Esophagus muscularis mucosa (tissue), 3 donors: ENCODE results near the gene TMEM198.

Experiments
- EP300 ChIP-seq: sonication (generic); formaldehyde crosslinking; IDR thresholded peaks from one replicate; pipeline ENCODE4 v1.6.1; 2017; ENCODE audit warnings: antibody characterized with exemption
- TF ChIP-seq, protein P1 (sequence below), 3 experiments: fragments of 200-600 bp in 2 of 3; fragments of 450-650 bp in 1 of 3; sonication (generic) in 2 of 3; IDR thresholded peaks; one replicate each; pipeline ENCODE4 v1.5.1; 2017 to 2019; ENCODE audit warnings: antibody characterized with exemption in 3 of 3, mild to moderate bottlenecking in 2 of 3, moderate library complexity in 1 of 3

DNA sequence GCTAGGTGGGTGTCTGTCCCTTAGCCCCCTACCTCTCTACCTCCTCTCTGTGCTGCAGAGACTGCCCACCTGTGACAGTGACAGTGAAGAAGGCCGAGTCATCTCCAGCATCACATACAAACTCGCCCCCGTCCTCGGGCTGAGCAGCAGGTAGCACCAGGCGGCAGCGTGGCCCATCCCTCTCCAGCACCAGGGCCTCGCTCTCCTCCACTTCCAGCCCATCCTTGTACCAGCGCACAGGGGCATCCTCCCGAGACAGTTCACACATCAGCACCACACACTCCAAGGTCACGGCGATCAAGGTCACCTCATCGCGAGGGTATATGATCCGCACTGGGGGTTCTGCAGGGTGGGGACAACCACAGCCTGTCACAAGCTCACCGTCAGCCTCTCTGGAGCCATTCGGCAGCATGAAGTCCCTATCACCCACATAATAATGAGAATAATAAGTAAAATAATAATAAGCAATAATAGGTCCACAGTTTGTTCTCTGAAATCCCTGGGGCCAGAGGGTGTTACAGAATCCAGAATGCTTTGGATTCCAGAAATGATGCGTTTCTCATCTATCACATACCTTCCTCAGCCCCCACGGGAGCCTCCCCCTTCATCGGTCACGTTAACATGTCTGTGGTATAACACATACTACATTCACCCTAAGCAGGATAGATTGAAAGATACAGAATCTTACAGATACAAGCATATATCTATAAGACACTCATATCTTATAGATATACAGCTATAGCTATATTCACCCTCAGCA is 15.5 kb downstream of the TMEM198 start:
- TF ChIP-seq, protein P1, sequence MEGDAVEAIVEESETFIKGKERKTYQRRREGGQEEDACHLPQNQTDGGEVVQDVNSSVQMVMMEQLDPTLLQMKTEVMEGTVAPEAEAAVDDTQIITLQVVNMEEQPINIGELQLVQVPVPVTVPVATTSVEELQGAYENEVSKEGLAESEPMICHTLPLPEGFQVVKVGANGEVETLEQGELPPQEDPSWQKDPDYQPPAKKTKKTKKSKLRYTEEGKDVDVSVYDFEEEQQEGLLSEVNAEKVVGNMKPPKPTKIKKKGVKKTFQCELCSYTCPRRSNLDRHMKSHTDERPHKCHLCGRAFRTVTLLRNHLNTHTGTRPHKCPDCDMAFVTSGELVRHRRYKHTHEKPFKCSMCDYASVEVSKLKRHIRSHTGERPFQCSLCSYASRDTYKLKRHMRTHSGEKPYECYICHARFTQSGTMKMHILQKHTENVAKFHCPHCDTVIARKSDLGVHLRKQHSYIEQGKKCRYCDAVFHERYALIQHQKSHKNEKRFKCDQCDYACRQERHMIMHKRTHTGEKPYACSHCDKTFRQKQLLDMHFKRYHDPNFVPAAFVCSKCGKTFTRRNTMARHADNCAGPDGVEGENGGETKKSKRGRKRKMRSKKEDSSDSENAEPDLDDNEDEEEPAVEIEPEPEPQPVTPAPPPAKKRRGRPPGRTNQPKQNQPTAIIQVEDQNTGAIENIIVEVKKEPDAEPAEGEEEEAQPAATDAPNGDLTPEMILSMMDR (IDR thresholded peaks at IDR 0.05) = no peak
- TF ChIP-seq EP300 = no peak
